PC-3 (cell line): Measurements from ENCODE around the gene SSH3.

Experiments used
- CTCF ChIP-seq: fragments of 300-600 bp; sonication (generic); conservative IDR thresholded peaks from 2 replicates; pipeline ENCODE4 v1.5.1; 2017; ENCODE audit warnings: antibody characterized with exemption, low read depth, mild to moderate bottlenecking, low read length
- EZH2 ChIP-seq: fragments of 300-600 bp; sonication (generic); IDR thresholded peaks from one replicate; pipeline ENCODE4 v1.6.1; 2017; ENCODE audit warnings: antibody characterized with exemption, mild to moderate bottlenecking, low read length; ENCODE audit not compliant: unreplicated experiment
- EZH2phosphoT487 ChIP-seq: fragments of 300-600 bp; sonication (generic); IDR thresholded peaks from 2 replicates; pipeline ENCODE4 v1.6.1; 2018; ENCODE audit warnings: mild to moderate bottlenecking, antibody characterized with exemption, low read length, borderline replicate concordance

- TF ChIP-seq CTCF (no peak), EZH2phosphoT487 (no peak), EZH2 (no peak)
Observed at GRCh38 chr11:67322049-67322448, 18.7 kb downstream of the SSH3 start.
